Erythroblast (primary cell): ENCODE data around the gene OTULIN.

Experiments
- GATA1 ChIP-seq: IDR thresholded peaks from 2 replicates; pipeline ENCODE4 v1.6.1; 2011; ENCODE audit warnings: low read depth, mild to moderate bottlenecking, control low read depth, low read length, moderate library complexity
- POLR2A ChIP-seq: IDR thresholded peaks from 2 replicates; pipeline ENCODE4 v1.6.1; 2011; ENCODE audit warnings: mild to moderate bottlenecking, low read length

DNA sequence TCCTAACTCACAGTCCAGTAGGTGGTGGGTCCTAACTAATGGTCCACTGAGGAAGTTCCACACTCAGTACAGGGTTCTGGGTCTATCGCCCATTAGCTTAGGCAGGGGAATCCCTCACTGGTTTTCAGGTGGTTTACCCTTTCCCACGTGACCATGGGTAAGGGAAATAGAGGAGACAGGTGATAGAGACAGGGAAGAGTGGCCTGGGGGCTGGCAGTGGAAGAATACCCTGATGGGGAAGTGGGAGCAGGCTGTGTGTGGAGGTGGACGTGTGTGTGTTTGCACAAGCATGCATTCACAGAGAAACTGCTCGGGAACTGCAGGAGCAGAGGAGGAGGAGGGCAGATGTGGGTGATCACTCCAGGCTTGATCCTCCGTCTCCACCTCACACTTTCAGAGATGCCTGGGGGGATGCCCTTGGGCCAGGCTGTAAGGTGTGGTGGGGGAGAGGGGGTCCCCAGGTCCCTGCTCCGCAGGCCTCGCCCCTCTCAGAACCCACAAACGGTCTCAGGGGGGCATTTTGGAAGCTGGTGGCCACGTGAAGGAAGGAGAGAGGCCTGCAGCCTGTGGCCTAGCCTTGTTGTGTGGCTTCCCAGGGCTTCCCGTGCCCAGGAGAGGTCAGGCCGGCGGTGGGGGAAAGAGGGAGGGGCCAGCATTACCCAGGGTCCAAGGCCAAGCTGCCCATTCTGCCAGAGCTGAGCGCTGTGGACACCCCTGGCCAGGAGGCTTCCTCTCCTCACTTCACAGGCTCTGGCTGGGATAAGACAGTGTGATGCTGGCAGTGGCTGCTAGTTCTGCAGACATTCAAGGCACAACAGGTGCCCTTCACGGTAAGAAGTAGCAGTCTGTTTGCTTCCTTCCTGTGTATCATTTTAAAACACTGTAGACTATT is 80.0 kb downstream of the OTULIN start:
- TF ChIP-seq POLR2A (no peak), GATA1 (no peak)
